GM18870 (cell line): Measurements from ENCODE around the gene PCBP3.

Experiments used
- ATAC-seq: cut with Tn5 transposase; IDR thresholded peaks from one replicate; pipeline ENCODE4 v1.9.1; 2021; ENCODE audit warnings: moderate library complexity; ENCODE audit not compliant: unreplicated experiment

The PCBP3 gene

DNA sequence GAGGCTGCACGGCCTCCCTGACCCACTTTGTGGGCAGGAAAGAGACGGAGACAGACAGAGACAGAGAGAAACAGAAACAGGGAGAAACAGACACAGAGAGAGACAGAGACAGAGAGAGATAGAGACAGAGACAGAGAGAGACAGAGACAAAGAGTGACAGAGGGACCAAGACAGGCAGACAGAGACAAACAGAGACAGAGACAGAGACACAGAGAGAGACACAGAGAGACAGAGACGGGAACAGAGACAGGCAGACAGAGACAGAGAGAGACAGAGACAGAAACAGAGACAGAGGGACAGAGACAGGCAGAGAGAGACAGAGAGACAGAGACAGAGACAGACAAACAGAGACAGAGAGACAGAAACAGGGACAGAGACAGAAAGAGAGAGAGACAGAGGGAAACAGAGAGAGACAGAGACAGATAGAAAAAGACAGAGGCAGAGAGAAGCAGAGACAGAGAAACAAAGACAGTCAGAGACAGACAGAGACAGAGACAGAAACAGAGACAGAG is 341.1 kb downstream of the PCBP3 start:
- no peak for ATAC-seq

DNA sequence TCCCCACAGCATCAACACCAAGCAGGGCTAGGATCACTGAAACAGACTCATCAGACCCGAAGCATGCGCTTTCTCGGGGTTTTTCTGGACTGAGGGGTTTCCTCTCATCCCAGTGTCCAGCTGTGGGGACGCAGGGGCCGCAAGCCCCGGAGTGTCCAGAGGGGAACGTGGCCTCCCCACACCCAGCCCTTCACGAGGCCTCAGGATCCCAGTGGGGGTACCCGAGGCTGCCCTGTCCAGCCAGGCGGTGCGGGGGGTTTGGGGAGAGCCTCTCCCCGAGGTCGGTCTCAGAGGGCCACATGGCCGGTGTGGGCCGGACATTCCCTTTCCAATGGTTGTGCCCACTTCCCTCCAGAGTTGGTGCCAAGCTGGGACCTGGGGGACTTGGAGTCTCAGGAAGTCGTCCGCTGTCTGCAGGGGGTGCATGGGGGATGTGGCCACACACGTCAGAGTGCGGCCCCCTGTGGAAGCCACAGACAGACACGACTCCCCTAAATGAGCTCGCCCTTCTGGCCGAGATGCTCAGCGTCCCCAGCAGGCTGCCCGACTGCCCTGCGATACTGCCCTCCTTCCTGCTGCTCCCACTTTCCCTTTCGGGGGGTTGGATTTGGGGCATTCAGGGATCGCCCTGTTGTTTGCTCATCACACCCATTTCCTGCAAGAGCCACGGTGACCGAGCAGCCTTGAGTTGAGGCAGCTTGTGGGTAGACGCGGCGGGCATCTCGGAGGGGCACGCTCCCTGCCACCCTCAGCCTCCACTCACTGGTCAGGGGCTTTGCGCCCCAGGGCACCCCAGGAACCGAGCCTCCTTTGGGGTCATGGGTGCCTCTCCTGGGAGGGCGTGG is 342.2 kb downstream of the PCBP3 start:
- no peak for ATAC-seq

DNA sequence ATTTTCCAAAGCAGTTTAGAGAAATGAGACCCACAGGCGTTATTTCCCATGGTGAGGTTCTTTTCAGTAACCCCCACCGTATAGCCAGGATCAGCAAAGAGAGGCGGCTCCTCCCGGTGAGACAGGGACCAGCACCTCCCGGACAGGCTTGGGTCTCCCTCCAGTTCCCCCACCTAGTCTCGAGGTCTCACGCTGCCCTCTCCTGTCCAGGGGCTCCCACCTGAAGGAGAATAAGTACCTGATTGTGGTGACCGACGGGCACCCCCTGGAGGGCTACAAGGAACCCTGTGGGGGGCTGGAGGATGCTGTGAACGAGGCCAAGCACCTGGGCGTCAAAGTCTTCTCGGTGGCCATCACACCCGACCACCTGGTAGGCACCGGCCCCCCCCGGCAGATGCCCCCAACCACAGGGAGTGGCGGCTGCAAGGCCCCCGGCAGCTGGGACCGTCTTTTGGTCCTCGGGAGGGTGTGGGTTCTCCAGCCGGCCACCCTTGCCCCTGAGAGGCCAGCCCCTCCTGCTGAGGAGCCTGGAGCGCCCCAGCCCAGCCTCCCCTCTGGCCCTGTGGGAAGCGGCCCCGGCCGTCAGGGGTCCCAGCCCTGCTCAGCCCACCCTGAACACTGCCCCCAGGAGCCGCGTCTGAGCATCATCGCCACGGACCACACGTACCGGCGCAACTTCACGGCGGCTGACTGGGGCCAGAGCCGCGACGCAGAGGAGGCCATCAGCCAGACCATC is 343.0 kb downstream of the PCBP3 start:
- ATAC-seq: no peak

DNA sequence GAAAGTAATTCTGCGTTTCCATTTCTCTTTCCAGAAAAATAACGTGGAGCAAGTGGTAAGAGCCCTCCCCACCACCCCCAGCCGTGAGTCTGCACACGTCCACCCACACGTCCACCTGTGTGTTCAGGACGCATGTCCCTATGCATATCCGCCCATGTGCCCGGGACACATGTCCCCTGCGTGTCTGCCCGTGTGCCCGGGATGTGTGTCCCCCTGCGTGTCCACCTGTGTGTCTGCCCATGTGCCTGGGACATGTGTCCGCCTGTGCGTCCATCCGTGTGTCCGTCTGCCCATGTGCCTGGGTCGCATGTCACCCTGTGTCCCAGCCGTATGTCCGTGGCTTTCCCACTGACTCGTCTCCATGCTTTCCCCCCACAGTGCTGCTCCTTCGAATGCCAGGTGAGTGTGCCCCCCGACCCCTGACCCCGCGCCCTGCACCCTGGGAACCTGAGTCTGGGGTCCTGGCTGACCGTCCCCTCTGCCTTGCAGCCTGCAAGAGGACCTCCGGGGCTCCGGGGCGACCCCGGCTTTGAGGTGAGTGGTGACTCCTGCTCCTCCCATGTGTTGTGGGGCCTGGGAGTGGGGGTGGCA is 343.7 kb downstream of the PCBP3 start:
- no peak for ATAC-seq

DNA sequence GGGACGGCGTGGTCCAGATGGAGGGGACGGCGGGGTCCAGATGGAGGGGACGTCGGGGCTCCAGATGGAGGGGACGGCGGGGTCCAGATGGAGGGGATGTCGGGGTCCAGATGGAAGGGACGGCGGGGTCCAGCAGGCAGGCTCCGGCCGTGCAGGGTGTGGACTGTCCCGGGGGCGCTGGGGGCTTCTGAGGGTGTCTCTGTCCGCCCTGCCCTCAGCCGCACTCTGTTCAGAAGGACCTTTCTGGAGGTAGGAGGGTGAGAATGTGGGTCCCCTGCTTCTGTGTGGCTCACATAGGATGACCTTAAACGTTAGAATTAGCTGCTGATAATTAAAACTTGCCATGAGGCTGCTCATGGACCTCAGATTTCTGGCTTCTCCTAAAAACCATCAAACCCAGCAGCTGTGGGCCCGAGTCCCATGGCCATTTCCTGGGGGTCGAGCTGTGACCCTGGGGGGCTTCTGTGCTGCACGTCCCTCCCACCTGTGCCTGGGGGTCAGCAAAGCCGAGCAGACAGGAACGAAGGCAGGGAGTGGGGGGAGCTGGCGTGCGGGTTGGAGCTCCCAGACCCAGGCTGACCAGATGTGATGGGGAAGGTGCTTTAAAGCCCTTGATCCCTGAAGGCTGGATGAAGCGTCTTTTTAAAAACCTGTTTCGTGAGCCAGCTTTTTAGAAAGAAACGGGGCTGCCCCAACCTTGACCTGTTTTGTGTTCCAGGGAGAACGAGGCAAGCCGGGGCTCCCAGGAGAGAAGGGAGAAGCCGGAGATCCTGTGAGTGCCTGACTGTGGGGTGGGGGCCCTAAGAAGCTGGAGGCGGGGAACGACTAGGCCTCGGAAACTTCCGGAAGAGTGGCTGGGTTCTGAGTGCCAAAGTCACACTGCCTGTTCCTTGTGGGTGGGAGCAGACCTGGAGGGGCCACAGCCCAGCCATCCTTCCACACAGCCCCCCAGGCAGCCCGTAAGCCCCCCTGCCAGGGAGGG is 345.1 kb downstream of the PCBP3 start:
- ATAC-seq: no peak

DNA sequence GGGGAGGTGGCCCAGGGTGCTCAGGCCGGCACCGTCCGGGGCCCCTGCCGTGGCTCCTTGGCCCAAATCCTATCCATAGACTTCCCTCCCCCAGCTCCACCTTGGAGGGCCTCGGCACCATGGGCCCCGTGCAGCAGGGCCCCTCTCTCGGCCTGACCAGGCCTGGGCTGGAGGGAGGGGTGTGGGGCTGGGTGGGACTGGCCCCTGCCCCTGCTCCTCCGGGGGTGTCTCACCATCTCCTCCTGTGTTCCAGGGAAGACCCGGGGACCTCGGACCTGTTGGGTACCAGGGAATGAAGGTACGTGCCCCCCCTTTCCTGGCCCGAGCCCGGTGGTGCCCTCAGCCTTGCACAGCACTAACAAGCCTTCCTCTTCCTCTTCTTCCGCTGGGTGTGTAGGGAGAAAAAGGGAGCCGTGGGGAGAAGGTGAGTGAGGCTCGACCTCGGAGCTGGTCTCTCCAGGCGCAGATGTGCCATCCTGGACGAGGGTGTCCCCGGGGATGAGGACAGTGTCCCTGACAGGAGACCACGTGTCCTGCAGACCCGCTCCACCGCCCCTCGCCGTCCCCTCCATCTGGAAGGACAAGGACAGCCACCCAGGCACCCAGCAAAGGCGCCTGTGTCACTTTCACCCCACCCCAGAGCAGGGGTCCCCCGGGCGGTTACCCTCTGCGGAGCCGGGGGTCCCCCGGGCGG is 346.0 kb downstream of the PCBP3 start:
- no peak for ATAC-seq

DNA sequence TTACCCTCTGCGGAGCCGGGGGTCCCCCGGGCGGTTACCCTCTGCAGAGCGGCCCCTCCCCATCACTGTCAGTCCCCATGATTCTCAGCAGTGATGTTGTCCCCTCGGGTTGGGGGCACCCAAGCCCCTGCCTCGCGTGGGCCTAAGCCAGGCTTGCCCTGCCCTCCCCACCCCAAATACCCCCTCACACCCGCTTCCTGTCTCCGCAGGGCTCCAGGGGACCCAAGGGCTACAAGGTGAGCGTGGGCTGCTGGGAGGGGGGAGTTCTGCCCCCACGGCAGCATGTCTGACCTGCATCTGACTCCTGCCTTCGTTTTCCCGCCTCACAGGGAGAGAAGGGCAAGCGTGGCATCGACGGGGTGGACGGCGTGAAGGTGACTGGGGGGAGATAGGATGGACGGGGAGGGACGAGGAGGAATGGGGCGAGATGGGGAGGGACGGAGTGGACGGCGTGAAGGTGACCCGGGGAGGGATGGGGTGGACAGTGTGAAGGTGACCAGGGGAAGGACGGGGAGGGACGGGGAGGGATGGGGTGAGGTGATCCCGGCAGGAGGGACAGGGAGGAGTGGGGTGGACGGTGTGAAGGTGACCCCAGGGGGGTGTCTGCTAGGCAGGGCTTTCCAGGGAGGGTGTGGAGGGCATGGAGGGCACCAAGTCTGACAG is 346.7 kb downstream of the PCBP3 start:
- ATAC-seq: no peak

DNA sequence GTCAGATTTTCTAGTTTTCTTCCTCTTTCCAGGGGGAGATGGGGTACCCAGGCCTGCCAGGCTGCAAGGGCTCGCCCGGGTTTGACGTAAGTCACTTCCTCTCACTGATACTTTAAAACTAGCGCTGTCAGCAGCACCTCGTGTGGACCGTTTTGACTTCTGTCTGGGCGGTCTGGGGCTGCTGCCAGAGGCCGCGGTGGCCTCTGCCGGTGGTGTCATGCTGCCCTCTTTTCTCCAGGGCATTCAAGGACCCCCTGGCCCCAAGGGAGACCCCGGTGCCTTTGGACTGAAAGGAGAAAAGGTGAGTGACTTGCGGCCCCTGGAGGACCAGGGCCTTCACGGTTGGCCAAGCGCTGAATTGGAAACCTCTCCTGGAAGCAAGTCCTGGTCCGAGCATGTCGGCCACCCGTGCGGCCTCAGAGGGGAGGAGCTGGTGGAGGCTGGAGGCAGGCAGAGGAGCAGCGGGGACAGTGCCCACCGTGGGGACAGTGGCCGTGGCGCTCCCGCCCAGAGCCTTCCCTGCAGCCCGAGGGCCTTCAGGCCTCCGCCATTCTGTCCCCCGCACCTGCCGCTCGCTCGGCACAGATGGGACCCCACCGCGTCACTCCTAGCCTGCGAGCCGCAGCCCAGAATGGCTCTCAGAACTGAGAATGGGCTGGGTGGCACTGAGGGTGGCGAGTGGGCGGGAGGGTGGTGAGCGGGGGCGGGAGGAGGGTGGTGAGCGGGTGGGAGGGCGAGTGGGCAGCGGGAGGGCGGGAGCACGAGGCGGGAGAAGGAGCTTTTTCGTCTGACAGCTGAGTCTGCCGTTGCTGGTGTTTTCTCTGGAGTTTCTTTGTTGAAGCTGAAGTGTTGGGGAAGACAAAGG is 347.4 kb downstream of the PCBP3 start:
- ATAC-seq: no peak

DNA sequence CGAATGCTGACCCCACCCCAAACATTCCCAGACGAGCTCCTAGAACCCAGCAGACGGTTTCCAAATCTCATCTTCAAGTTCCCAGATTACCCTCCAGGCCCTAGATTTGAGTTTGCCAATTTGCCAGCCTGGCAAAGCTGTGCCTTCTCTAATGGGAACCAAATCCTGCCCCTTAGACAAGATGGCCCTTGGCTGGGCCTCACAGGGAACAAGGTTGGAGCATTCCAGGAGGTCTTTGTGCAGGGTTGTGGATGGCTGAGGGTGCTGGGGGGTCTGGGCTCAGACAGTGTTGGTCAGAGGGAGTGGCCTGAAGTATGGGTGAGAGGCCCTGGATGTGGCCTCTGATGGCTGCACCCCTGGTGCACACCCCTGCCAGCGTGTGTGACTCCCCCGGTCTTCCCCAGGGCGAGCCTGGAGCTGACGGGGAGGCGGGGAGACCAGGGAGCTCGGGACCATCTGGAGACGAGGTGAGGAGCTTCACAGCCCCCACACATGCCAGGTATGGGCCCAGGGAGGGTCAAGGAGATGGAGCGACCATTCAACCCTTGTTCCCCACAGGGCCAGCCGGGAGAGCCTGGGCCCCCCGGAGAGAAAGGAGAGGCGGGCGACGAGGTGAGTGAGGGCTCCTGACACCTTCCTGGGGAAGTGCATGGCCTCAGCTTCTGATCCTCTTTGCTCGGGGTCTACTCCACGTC is 348.2 kb downstream of the PCBP3 start:
- ATAC-seq: no peak
